Measurements from ENCODE around the gene NHLH1.

NHLH1 gene

GRCh38 chr1:160363951-160364735, 2.7 kb upstream of the NHLH1 start:
- H3K4me3 ChIP-seq (ENCODE audit: low read depth, low read length): no peak overlapping the region
- no peak for TF ChIP-seq CTCF (IDR thresholded peaks at IDR 0.05; ENCODE audit: low read depth, low read length)

- no peak overlapping the region for H3K4me3 ChIP-seq (ENCODE audit: low read depth, low read length)
- TF ChIP-seq CTCF (IDR thresholded peaks at IDR 0.05; ENCODE audit: low read depth, low read length): no peak
Observed at GRCh38 chr1:160365325-160365724, 1.5 kb upstream of the NHLH1 start.

- no peak for TF ChIP-seq CTCF (IDR thresholded peaks at IDR 0.05; ENCODE audit: low read depth, low read length)
- no peak overlapping the region for H3K4me3 ChIP-seq (ENCODE audit: low read depth, low read length)
Observed at GRCh38 chr1:160367516-160367900, 637 bp downstream of the NHLH1 start.

- H3K4me3 ChIP-seq (ENCODE audit: low read depth, low read length): no peak overlapping the region
- no peak for TF ChIP-seq CTCF (IDR thresholded peaks at IDR 0.05; ENCODE audit: low read depth, low read length)
Observed at GRCh38 chr1:160367934-160368923, 1.4 kb downstream of the NHLH1 start.

- H3K4me3 ChIP-seq (ENCODE audit: low read depth, low read length): no peak overlapping the region
- TF ChIP-seq CTCF (IDR thresholded peaks at IDR 0.05; ENCODE audit: low read depth, low read length): no peak
Observed at GRCh38 chr1:160369087-160369486, 2.2 kb downstream of the NHLH1 start.

- no peak overlapping the region for H3K4me3 ChIP-seq (ENCODE audit: low read depth, low read length)
- TF ChIP-seq CTCF (IDR thresholded peaks at IDR 0.05; ENCODE audit: low read depth, low read length): no peak
Observed at GRCh38 chr1:160370561-160371345, 3.9 kb downstream of the NHLH1 start.

Measured in WI38 (cell line).